ENCODE data around the gene GNAS-AS1.

Gene GNAS-AS1

DNA sequence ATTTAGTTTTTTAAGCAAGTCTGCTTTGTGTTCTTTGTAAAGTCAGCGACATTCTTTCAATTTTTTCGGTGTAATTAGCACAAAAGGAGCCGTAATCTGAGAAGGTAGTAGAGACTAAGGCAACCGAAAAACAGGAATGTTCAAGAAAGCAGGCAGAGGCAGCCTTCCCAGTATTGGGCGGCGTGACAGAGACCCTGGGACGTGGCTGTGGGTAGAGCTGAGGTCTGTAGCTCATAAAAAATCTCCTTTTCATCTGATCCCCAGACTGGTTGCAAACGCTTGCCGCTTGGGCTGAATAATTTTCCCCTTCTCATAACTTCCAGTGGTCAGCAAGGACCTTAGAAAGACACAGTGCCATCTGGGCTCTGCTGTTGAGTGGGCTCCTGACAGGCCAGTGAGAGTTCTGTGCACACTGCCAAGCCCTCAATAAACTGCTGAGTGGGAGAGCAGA, 32.6 kb upstream of the GNAS-AS1 start:
- DNase-seq, result no peak
- Histone ChIP-seq H3K27ac (no peak overlapping the region), H3K36me3 (no peaks in the 10 kb centered on the region), H3K9me3 (ENCODE audit: severe bottlenecking) (peaks cover 6% of the 10 kb centered on the region), H3K4me3 (ENCODE audit: low read depth, low read length) (no peak overlapping the region), H3K27me3 (ENCODE audit: insufficient read depth, low read depth, severe bottlenecking) (no peaks in the 10 kb centered on the region)
- no peak for TF ChIP-seq CTCF (IDR thresholded peaks at IDR 0.05; ENCODE audit: low read depth, low read length)

DNA sequence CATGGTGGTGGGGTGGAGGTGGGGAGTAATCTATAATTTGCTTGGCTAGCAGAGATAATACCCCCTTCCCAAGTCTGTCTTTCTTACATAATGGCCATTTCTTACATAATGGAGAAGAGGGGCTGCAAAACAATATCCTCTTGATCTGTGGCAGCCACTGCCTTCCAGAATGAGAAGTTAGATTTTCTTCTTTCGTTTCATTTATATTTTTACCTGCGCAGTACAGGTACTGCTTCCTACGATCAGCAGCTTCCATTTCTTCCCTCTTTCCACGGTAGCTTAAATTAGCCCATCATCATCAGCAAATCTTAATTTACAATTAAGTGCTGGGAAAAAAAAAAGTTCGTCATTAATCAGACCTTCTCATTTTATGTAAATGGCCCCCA, 32.0 kb upstream of the GNAS-AS1 start:
- H3K36me3 ChIP-seq, result no peaks in the 10 kb centered on the region
- no peak for DNase-seq
- no peak overlapping the region for H3K27ac ChIP-seq
- no peak overlapping the region for H3K4me3 ChIP-seq (ENCODE audit: low read depth, low read length)
- H3K9me3 ChIP-seq (ENCODE audit: severe bottlenecking), result peaks cover 4% of the 10 kb centered on the region
- TF ChIP-seq CTCF (IDR thresholded peaks at IDR 0.05; ENCODE audit: low read depth, low read length), result no peak
- no peaks in the 10 kb centered on the region for H3K27me3 ChIP-seq (ENCODE audit: insufficient read depth, low read depth, severe bottlenecking)

DNA sequence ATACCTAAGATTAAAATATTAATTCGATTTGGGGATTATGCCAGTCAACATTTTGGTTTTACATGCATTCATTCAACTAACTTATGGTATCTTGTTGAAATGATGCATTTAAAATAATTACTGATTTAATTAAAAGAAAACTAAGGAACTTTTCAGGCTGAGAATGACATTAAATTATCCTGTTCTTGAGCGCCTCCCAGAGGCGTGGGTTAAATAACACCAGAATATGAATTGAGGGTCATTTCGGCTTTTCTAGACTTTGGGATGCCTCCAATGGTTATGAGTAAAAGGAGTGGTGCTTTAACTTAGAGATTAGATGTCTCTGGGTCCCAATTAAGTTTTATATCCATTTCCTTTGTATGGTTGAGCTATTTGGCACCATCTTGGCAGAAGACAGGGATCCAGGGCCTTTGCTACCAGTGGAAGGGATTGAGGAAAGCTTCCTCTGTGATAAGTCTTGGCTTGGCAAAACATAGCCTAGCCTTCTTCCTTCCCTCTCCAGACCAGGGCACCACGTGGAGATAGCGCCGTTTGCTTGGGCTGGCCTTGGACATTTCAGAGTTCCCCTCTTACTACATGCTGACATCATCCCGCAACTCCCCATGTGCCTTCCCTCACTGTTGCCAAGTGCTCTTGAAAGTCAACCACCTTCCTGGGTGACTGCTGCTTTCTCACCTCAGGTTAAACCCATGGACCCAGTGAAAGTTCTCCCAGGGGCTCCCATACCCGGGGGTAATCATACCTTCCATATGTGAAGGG, 30.5 kb upstream of the GNAS-AS1 start:
- H3K36me3 ChIP-seq, result no peaks in the 10 kb centered on the region
- no peak for DNase-seq
- no peak overlapping the region for H3K27ac ChIP-seq
- H3K4me3 ChIP-seq (ENCODE audit: low read depth, low read length), result no peak overlapping the region
- H3K27me3 ChIP-seq (ENCODE audit: insufficient read depth, low read depth, severe bottlenecking), result no peaks in the 10 kb centered on the region
- peaks cover 4% of the 10 kb centered on the region for H3K9me3 ChIP-seq (ENCODE audit: severe bottlenecking)
- no peak for TF ChIP-seq CTCF (IDR thresholded peaks at IDR 0.05; ENCODE audit: low read depth, low read length)

- Histone ChIP-seq H3K4me3 (ENCODE audit: low read depth, low read length) (no peak overlapping the region), H3K36me3 (no peaks in the 10 kb centered on the region), H3K9me3 (ENCODE audit: severe bottlenecking) (no peaks in the 10 kb centered on the region), H3K27ac (no peak overlapping the region), H3K27me3 (ENCODE audit: insufficient read depth, low read depth, severe bottlenecking) (no peaks in the 10 kb centered on the region)
- DNase-seq, result no peak
- no peak for TF ChIP-seq CTCF (IDR thresholded peaks at IDR 0.05; ENCODE audit: low read depth, low read length)
Observed at GRCh38 chr20:58880441-58880840, 29.7 kb upstream of the GNAS-AS1 start.

- Histone ChIP-seq H3K27ac (no peak overlapping the region), H3K36me3 (no peaks in the 10 kb centered on the region), H3K27me3 (ENCODE audit: insufficient read depth, low read depth, severe bottlenecking) (no peaks in the 10 kb centered on the region), H3K4me3 (ENCODE audit: low read depth, low read length) (no peak overlapping the region), H3K9me3 (ENCODE audit: severe bottlenecking) (no peaks in the 10 kb centered on the region)
- no peak for DNase-seq
- no peak for TF ChIP-seq CTCF (IDR thresholded peaks at IDR 0.05; ENCODE audit: low read depth, low read length)
Observed at GRCh38 chr20:58878399-58878798, 27.7 kb upstream of the GNAS-AS1 start.

DNA sequence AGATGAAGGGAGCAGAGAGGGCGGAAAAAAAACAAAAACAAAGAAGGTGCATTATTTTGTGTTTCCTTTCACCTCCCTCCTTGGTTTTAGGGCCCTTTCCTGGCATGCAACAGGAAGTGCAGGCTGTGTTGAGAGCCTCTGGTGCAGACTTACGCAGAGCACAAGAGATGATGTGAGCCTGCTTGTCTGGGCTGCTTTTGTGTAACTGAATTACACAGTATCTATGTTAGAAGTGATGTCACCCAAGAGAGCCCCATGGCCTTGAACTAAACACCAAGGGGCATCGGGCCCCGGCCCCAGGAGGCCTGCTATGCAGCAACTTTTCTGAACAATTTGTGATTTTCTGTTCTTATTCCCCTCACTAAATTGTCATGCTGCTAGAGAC, 27.3 kb upstream of the GNAS-AS1 start:
- TF ChIP-seq CTCF (IDR thresholded peaks at IDR 0.05; ENCODE audit: low read depth, low read length), result no peak
- Histone ChIP-seq H3K9me3 (ENCODE audit: severe bottlenecking) (no peaks in the 10 kb centered on the region), H3K4me3 (ENCODE audit: low read depth, low read length) (no peak overlapping the region), H3K27me3 (ENCODE audit: insufficient read depth, low read depth, severe bottlenecking) (no peaks in the 10 kb centered on the region), H3K36me3 (no peaks in the 10 kb centered on the region), H3K27ac (no peak overlapping the region)
- no peak for DNase-seq

All from WERI-Rb-1 (cell line).